Measurements from ENCODE around the gene RFX2.

Gene RFX2

DNA sequence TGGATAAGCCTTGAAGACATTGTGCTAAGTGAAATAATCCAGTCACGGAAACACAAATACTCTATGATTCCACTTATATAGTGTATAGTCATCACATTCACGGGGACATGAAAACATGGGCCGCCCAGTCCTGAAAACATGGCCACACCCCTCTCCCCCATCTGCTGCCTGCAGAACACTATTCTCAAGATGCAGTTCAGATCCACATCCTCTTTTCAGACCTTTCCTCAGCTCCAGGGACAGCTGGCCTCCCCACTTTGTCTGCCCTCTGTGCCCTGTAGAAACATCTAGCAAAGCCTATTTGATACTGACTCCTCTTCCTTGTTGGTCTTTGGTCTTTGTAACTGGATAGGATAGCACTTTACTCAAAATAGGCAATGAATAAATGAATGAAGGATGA lies 8.3 kb downstream of the RFX2 start:
- Histone ChIP-seq H3K36me3 (ENCODE audit: control insufficient read depth, low read length) (no peaks in the 10 kb centered on the region), H3K27me3 (ENCODE audit: control insufficient read depth, low read length) (no peaks in the 10 kb centered on the region), H3K27ac (ENCODE audit: low read depth, low read length) (no peak overlapping the region), H3K9me3 (ENCODE audit: control insufficient read depth, insufficient read depth, low read length) (no peaks in the 10 kb centered on the region), H3K4me3 (ENCODE audit: low read length) (no peak overlapping the region), H3K4me2 (ENCODE audit: low read length) (no peak overlapping the region), H3K79me2 (ENCODE audit: control insufficient read depth, low read length) (no peaks in the 10 kb centered on the region), H3F3A (ENCODE audit: control insufficient read depth, insufficient read depth) (no peaks in the 10 kb centered on the region), H3K9me2 (replicated peaks; ENCODE audit: control insufficient read depth, low read length) (no peaks in the 10 kb centered on the region), H3K4me1 (ENCODE audit: control insufficient read depth, low read length) (no peaks in the 10 kb centered on the region), H4K20me1 (ENCODE audit: control insufficient read depth, insufficient read depth, low read depth, low read length) (no peaks in the 10 kb centered on the region)
- TF ChIP-seq EZH2phosphoT487 (IDR thresholded peaks at IDR 0.05; ENCODE audit: borderline replicate concordance, low read length): no peak
- no peak for TF ChIP-seq CTCF (IDR thresholded peaks at IDR 0.05; ENCODE audit: low read depth, low read length, poor library complexity, severe bottlenecking)

- TF ChIP-seq EZH2phosphoT487 (IDR thresholded peaks at IDR 0.05; ENCODE audit: borderline replicate concordance, low read length) (no peak), CTCF (IDR thresholded peaks at IDR 0.05; ENCODE audit: low read depth, low read length, poor library complexity, severe bottlenecking) (no peak)
- Histone ChIP-seq H3K79me2 (ENCODE audit: control insufficient read depth, low read length) (no peaks in the 10 kb centered on the region), H3K9me3 (ENCODE audit: control insufficient read depth, insufficient read depth, low read length) (no peaks in the 10 kb centered on the region), H4K20me1 (ENCODE audit: control insufficient read depth, insufficient read depth, low read depth, low read length) (no peaks in the 10 kb centered on the region), H3K4me1 (ENCODE audit: control insufficient read depth, low read length) (no peaks in the 10 kb centered on the region), H3K36me3 (ENCODE audit: control insufficient read depth, low read length) (no peaks in the 10 kb centered on the region), H3K9me2 (replicated peaks; ENCODE audit: control insufficient read depth, low read length) (no peaks in the 10 kb centered on the region), H3K4me3 (ENCODE audit: low read length) (no peak overlapping the region), H3F3A (ENCODE audit: control insufficient read depth, insufficient read depth) (no peaks in the 10 kb centered on the region), H3K4me2 (ENCODE audit: low read length) (no peak overlapping the region), H3K27ac (ENCODE audit: low read depth, low read length) (no peak overlapping the region), H3K27me3 (ENCODE audit: control insufficient read depth, low read length) (no peaks in the 10 kb centered on the region)
Measured at GRCh38 chr19:6101291-6101825, 8.9 kb downstream of the RFX2 start.

- Histone ChIP-seq H3K27ac (ENCODE audit: low read depth, low read length) (no peak overlapping the region), H3K9me3 (ENCODE audit: control insufficient read depth, insufficient read depth, low read length) (no peaks in the 10 kb centered on the region), H3K36me3 (ENCODE audit: control insufficient read depth, low read length) (no peaks in the 10 kb centered on the region), H3K4me3 (ENCODE audit: low read length) (no peak overlapping the region), H3K9me2 (replicated peaks; ENCODE audit: control insufficient read depth, low read length) (no peaks in the 10 kb centered on the region), H3K4me1 (ENCODE audit: control insufficient read depth, low read length) (no peaks in the 10 kb centered on the region), H3K4me2 (ENCODE audit: low read length) (no peak overlapping the region), H4K20me1 (ENCODE audit: control insufficient read depth, insufficient read depth, low read depth, low read length) (no peaks in the 10 kb centered on the region), H3K27me3 (ENCODE audit: control insufficient read depth, low read length) (no peaks in the 10 kb centered on the region), H3K79me2 (ENCODE audit: control insufficient read depth, low read length) (no peaks in the 10 kb centered on the region), H3F3A (ENCODE audit: control insufficient read depth, insufficient read depth) (no peaks in the 10 kb centered on the region)
- no peak for TF ChIP-seq EZH2phosphoT487 (IDR thresholded peaks at IDR 0.05; ENCODE audit: borderline replicate concordance, low read length)
- no peak for TF ChIP-seq CTCF (IDR thresholded peaks at IDR 0.05; ENCODE audit: low read depth, low read length, poor library complexity, severe bottlenecking)
Measured at GRCh38 chr19:6100284-6100915, 9.9 kb downstream of the RFX2 start.

All from DOHH2 (cell line).